Erythroblast (primary cell): ENCODE results near the gene UBXN7.

Experiments
- GATA1 ChIP-seq: IDR thresholded peaks from 2 replicates; pipeline ENCODE4 v1.6.1; 2011; ENCODE audit warnings: low read depth, mild to moderate bottlenecking, control low read depth, low read length, moderate library complexity
- POLR2A ChIP-seq: IDR thresholded peaks from 2 replicates; pipeline ENCODE4 v1.6.1; 2011; ENCODE audit warnings: mild to moderate bottlenecking, low read length

- TF ChIP-seq POLR2A (no peak), GATA1 (no peak)
Observed at GRCh38 chr3:196463804-196464203, 31.6 kb upstream of the UBXN7 start.
